HUDEP-2 (cell line): Measurements from ENCODE around the gene MACROD2.
A peak's percentile ranks its signal among the peaks of the same experiment; 100 is the strongest.

Source experiments
- DNase-seq, 76 experiments: peaks; one replicate each; lab custom pipeline; 2025; ENCODE audit not compliant: unreplicated experiment in 76 of 76; lab: John Stamatoyannopoulos, UW

MACROD2 gene

DNA sequence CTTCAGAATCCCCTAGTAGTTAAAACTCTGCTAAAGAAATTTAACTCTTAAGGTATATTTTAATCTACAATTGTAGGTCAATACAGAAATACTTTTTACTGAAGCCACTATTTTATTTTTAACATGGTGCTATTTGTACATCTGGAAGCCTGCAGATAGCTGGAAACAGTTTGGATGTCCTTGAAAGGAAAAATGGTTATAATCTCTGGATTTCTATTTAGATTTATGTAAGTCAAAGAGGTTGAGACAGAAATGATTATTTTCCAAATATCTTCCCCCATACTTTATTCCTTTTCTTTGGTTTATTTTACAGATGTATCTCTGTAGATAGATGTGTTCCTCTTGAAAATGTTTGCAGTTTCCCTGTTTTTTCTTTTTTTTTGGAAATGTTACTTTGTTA is 1575.7 kb downstream of the MACROD2 start:
- no peak for DNase-seq

DNA sequence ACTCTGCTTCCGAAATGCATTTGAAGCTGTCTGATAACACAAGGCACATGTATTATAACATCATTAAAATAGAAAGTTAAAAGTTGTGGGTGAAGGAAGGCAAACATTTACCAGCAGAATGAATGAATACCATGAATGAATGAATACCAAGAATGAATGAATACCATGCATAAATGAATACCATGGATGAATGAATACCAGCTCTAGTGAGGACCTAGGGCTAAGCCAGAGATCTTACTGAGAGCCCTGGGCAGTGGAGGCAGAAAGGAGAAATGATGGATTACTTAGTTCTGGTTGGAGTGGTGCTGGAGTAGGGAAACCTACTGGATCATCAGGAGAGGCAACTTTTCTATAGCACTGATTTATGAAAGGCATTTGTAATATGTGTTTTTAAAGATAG is 1579.9 kb downstream of the MACROD2 start:
- no peak for DNase-seq

DNA sequence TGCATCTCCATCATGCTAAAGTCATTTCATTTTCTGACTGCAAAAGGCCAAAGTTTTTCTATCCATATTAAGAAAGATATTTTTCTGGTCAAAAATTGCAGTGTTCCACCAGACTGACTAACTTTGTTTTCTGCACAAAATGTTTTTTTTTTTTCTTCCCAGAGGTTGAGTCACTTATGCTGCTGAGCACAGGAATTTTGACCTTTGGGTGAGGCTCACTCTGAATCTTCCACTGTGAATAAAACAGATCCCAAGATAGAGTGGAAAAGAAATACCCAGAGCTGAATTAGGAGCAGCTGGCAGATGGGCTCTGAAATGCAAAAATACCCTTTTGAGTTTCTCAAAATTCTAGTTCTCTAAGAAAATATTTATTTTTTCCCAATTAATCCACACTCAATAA is 1581.1 kb downstream of the MACROD2 start:
- DNase-seq: no peak

DNA sequence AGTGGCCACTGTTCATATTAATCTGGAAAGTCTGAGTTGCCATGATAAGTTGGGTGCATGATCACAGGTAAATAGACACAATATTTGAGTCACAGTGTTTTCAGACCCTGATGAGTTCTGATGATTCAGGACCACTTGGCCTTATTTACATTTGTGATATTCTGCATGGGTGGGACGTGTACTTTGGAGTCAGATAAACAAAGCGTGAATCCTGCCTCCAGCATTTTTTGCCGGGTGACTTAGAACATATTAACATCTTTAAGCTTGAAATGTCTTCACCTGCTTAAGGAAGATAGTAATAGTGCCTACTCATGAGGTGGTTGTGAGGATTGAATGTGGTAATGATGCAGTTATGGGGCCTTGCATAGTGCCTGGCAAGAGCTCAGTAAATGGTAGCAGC is 1582.8 kb downstream of the MACROD2 start:
- no peak for DNase-seq

DNA sequence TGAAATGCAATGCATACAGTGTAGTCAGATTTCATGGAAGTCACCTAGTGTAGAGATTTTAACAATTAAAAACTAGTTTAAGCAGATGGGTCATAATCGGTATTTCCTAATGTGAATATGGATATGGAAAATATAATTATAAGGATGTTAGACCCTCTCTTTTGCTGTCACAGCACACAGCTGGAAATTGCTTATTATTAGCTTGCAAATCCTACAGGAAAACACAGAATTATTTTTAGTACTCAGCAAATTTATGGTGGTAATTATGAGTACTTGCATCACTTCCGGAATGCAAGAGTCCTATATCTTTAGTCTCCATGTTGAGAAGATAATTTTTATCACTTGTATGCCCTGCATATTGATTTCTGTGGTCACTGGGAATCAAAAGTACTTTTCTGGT is 1584.4 kb downstream of the MACROD2 start:
- no peak for DNase-seq

DNA sequence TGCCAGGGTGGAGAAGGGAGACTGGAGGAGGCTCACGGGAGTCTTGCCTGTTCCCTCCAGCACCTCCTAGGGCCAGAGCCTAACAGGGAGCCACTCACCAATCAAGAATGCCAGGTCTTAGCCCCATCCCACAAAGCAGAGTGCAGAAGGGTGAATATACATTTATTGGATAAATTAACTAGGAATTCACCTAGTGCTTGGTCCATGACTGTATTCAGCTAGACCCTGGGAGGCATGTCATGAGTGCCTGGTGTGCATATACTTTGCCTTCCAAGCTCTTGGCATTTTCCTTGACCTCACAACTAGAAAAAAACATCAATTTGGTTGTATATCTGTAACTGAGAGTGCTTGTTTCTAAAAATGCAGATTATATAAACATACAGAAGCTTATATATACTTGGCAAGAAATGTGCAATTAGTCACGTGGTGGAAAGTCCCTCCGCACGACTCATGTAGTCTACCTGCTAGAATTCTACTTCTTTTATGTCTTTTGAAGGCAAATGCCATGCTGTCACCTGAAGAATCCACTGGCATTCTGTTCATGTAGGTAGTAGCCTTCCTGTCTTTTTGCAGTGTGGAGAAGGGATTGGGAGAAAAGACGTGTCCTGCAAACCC is 1586.9 kb downstream of the MACROD2 start:
- no peak for DNase-seq

DNA sequence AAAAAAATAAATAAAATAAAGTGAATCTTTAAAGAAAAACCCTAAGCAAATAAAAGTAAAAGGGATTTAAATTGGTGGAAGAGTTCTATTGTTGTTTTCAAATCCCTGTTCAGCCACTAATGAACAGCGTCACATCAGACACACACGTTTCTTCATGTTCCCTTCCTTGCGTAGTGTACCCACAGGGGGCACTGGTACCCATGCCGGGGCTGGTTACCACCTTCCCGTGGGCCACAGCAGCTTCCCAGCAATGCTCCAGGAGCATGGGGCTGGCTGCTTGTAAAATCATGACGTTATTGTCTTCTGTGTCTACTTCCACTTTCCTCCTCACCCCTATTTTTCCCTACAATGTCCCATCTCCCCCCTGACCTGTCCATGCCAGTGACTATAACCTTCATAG is 1589.2 kb downstream of the MACROD2 start:
- DNase-seq: no peak

DNA sequence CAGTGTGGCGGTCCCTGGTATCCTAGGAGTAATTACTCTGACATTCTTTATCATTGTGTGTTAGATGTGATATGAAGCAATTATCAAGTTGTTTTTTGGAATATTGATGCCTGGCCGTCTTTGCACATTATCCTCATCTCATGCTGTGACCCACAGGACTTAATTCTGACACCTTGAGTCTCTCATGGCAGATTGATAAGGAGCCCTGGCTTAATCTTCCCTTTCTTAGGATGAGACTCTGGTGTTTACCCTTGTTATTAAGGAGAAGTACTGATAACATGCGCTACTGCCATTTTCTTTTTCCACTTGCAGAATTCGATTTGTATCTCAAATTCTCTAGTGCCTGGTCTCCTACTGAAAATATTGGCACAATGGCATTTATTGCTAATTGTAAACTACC is 1597.8 kb downstream of the MACROD2 start:
- DNase-seq: no peak

DNA sequence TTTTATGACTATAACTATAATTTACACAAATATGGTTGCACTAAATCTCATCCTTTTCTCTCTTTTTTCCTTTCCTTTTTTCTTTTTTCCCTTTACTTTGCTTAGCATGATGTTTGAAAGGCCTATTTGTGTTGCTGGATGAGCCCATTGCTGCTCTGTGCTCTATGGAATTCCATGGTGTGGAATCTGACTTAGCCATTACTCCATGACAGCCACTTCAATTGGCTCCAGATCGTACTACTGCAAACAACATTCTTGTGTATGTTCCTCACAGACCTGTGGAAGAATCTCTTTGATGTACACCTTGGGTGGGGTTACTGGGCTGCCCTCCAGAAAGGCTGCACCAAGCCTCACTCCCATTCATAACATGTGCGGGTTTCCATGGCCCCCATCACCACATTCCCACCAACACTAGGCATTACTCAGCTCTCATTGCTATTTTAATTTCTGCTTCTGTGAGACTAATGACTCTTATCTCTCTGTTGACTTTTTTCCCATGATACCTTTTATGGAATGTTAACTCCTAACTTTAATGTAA is 1598.9 kb downstream of the MACROD2 start:
- no peak for DNase-seq

DNA sequence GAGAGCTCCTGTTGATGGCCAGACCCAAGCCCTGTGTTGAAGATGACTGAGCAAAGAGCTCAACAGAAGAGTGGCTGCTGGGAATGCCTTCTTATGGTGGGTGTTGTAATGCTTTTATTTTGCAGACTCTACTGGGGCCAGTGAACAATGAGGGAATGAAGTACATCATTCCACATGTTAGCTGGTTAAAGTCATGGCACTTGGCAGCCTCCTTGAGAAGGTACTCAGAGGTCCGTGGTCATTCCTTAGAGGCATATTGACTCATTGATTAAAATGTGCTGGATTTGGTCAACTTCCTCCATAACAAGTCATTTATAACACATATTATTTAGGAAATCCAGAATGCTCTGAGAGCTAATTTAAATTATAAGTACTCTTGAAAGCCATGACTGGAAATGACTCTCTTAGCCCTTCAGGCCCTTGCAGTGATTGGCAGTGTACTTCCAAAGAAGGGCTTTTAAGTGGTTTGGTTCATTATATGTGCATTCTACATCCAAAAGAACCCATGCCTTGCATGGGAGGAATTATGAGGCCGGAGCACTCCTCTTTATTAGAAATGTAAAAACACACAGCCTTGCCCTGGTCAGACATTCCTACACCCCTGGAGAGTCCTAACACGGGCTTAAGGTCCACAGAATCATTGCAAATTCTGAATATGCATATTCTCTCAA is 1601.0 kb downstream of the MACROD2 start:
- DNase-seq: no peak

DNA sequence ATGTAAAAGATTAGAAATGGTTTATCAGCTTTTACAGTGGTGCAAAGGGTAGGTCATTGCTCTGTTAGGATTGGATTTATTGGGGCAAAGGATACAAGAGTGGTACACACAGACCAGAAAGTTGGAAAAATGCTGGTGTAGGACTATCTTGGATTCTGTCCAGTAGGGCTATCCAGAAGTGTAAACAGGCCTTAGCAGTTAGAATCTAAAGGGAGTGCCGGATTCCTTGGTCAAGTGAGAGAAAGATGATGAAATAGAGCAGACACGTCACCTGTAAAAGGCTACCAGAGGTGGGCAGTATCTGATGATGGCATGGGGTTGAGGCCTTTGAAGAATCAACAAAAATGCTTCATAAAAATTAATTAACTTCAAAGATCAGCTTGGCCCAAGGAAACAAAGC is 1602.0 kb downstream of the MACROD2 start:
- no peak for DNase-seq

DNA sequence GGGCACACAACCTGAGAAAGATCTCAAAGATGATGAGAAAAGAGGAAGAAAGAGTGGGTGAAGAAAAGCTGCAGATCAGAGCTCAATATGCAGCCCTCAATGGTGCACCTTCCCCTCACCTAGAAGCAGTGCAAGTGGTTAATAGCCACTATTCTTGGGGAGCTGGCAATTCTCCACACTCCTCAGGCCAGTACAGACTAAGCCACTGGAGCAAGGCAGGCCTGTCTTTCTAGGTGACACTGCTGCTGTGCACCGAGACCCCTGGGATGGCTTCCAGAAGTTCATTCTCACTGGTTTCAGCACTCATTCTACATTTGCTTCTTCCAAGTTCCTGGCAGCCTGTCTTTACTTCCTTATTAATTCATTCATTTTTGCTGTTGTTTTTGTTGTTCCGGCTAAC is 1604.6 kb downstream of the MACROD2 start:
- no peak for DNase-seq

DNA sequence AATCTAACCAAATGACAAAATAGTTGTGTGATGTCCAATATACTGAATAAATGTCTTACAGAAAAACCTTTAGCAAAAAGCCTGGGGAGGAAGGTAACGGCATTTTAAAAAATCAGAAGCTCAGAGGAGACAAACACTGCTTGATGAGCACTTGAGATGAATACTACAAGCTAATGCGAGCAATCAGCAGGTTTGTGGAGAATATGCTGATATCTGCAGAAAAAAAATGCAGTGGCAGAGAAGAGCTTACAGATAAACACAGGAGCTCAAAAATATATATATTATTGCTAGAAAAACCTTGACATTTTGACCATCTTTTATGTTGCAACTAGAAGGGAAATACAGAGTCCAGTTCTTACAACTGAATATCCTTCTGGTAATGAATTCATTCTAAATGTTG is 1605.2 kb downstream of the MACROD2 start:
- no peak for DNase-seq

DNA sequence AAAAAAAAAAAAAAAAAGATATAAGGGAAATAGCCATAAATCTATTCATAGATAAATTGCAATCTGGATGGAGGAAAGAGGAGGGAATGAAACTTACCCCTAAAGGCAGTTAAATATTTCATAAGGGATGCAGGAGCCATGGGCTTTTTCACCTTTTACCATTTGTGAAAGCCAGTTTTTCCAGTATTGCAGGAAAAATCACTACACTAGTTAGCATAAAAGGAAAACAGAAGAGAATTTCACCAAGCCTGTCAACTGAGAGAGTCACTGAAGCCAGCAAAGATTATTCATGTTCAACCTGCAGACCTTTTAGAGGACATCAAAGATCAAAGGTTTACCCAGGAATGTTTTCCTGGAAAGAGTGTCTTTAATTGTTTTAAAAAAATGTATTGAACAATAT is 1608.2 kb downstream of the MACROD2 start:
- no peak for DNase-seq

DNA sequence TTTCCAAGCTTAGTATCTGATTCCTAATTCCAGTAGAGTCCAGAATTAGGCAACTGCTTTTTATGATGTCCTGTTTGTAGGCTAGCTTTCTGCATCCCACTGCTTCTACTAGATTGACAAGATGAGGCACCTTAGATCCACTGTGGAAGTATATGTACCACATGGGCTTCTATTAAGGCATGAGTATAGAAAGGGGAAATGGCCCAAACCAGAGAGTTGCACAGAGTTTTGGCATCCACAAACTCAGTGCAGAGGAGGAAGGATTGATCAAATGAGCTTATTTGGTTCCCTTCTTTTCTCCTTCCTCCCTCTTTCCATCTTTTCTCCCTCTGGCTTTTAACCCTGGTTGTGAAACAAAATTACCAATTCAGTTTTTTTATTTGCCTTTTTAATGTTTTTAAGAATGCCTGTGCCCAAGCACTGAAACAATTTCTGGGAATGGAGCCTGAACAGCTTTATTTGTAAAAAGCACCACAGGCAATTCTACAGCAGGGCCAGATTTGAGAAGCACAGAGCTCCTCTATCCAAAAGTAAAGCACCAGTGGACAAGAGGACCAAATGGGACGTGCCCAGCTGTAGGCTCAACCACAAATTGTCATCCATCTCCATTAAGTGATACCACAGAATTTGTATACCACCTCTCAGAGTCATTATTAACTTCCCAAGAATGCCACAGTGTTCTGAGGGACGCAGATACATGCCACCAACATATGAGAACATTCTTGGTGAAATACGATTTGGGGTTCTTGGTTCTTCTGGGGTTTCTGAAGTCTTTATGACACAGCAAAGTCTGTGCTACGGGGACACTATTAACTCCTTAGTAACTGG is 1608.9 kb downstream of the MACROD2 start:
- DNase-seq: no peak

DNA sequence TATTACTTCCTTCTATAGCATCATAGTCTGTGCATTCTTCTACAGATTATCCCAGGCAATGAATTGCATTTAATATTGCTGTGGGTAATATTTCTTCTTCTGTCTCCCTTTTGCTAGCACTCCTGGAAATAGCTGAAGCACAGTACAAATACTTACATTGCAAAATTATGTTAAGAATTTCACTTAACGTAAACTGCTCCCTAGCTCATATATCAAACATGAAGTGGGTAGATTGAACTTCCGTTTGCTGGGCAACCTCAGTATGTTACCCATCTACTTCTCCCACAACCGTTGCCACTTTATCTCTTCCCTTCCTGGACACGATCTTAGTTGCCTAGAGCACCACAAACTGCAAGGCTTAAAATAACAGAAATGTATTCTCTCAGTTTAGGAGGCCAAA is 1614.6 kb downstream of the MACROD2 start:
- no peak for DNase-seq

DNA sequence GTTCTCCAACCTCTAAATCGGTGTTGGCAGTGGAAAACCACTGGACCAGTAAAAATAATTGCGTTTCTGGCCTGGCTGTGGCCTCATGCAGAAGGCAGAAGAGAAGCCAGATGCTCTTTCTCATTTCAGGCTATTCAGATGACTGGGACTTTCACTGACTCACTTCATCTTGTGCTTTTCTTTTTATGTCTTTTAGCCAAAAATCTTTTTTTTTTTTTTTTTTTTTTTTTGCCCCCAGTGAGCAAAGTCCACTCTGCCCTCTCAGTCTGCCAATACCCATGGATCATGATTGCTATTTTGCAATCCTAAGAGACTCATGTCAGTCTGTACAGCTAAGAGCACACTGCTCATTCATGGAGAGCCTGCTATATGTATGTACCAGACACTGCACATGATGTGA is 1615.5 kb downstream of the MACROD2 start:
- DNase-seq: no peak

DNA sequence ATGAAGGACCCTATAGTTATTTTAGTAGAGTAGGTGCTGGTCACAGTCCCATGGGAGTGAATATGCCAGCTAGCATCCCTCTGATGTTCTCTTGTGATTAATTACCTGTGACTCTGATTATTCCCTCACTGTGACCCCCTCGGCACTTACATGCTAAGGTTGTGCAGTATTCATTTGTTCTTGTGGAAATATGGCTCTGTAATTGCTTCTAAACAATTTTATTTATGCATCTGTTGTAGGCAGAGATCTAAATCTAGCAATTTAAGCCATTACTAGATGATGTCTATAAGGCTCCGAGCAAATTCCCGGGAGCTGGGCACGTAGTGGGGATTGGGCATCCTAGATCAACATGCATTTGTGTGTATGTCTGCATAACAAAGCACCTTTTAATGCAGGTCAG is 1616.2 kb downstream of the MACROD2 start:
- DNase-seq: no peak

DNA sequence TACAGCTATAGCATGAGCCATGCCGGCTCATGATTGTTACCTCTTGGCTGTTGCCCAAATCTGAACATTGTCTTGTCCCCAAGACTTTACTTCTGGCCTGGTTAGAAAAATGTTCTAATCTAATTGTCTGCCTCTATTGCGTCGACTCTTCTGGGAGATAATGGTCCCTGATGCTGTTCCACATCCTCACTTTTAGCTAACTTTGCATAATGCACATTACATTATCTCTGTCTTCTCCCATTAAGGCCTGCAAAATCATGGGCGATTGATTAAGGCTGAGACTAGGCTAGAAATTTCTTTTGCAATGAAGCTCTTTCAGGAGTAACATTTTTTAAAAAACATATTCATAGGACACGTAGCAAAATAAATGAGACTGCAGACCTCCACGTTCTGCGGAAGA is 1616.9 kb downstream of the MACROD2 start:
- no peak for DNase-seq

DNA sequence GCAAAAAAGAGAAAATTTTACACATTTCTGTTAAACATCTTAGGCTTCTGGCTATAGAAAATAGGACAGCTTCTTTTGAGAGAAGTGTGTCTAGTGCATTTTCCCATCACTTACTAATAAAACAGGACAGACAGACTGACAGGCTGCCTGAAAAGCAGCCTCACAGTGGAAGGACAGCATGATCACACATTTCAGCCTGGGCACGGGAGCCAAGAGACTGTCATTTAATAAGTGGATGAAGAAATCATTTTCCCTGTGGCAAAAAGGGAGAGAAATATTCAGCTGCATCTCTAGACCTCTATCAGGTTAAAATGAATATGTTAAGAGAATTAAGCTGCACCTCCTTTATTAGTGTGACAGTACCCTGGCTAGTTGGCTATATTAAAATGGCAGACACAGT is 1617.5 kb downstream of the MACROD2 start:
- DNase-seq: no peak

DNA sequence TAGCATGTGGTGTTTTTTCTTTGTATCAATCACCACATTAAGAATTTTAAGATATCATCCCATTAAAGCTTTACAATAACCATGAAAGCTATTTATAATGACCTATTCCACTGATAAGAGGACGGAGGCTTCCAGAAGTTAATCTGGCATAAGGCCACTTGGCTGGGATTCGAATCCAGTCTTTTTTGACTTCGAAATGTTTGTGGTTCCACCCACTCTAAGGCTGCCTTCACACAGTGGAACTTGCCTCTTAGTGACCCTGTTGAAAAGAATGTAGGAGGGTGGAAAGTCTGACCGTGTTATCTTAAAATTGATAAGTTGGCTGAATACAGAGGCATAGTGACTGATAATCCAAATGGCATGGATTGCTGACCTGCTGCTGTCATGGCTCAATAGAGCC is 1618.2 kb downstream of the MACROD2 start:
- DNase-seq: peak in 1 of 76 experiments; percentile 13

DNA sequence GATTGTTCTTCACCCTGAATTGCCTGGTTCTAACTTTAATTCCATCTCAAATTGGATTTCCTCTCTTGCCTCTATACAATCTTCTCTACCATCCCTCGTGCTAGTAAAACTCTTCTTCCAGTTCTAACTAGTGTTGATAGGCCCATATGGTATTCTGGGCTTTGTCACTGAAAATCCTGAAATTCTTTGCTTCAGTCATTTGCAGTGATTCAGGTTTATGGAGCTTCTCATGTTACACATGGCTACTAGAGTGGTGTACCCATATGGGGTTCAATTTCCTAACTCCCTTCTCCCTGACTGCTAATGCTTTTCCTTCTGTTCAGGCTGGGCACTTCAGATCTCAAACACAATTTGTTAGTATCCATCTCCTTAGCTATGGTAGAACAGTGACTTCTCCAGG is 1621.3 kb downstream of the MACROD2 start:
- DNase-seq: no peak
